Measurements from ENCODE around the gene EEF1G.
"Not testable (repeated sequence)": the region's sequence is repeated elsewhere in the genome, so short reads cannot be mapped to it uniquely, and the experiment has no call there.

EEF1G gene

DNA sequence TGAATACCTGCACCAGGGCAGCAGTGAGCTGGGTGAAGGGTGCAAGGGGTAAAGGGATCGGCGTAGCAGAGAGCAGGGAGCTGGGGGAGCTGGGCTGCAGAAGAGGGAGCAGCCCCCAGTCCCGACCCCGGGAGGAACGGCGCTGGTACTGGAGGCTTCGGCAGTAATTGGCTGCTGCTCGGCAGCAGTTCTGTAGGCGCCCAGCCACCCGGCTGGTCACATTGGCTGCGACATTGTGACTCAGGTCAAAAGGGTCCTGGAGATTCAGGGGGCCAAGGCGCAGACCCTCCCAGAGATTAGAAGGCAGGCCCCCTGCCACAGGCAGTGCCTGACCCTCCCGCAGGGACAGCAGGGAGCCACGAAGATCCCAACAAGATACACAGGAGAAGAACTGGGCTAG is 2.1 kb upstream of the EEF1G start:
- DNase-seq: no peak

DNA sequence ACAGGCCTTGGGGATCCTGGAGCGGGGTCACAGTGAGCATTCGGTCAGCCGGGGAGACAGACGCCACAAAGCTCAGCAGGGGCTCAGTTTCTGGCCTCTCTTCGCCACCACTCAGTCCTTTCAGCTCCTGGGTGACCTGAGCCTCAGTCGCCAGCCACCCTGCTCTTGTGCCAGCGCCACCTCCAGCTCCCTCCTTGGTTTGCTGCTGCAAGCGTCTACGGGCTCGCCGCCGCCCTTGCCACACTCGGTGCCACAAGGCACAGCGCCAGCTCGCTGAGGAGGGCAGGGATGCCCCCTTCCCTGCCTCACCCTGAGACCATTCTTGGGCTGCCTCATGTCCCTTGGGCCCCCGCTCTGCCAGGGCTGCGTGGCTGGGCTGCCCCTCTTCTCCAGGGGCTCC is 1.5 kb upstream of the EEF1G start:
- DNase-seq: no peak

DNA sequence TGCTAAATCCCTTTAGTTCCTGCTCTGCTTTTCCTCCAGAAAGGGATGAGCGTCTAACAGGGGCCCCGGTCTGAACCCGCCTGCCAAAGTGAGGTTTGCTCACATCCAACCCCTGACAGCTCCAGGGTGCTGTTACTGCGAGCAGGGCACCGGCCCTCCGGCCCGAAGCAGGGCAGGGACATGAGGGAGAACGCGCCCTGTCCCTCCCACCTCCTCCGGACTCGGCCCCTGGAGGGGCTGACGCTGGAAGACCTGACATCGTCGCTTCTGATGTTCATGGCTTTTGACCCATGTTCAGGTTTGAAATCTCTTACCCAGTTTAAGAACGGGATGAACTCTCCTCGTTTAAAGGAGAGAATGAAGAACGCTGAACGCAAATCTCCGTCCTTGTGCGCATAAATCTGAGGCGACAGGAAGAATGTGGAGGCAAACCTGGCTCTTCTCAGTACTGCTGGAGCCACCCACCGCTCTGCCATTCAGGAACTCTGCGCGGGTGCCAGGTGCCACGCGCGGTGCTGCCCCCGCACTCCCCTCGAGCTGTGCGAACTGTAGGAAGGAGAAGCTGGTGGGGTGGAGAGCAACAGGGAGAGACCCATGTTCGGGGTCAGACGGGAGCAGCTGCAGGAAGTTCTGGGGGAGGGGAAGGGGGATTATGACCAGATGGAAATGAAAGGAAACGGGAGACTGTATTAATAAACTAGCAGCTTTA is 826 bp upstream of the EEF1G start:
- no peak for DNase-seq

DNA sequence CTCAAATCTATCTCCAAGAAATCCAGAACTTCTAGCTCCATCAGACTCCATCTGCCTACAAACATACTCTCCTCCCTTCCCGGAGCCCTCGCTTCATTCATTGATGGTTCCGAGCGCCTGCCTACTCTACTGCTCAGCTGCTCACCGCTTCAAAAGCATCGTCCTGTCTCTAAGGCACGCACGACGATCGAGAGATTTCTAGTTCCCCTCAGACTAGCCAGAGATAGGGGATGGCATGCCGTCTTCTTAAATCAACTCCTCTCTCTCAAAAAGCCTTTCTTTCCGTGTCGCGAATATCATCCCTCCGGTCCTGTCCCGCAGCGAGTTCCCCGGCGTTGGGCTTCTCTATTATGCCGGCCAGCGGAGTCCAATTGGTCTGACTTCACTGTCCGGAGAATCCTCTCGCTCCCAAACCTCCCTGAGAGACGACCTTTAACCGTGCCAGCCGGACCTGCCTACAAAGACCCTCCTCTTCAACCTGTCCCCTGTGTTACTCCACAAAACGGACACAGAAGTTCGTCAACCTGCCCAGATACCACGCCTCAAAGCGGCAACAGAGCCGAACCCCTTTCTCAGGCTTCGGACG is 592 bp downstream of the EEF1G start:
- DNase-seq: no peak

DNA sequence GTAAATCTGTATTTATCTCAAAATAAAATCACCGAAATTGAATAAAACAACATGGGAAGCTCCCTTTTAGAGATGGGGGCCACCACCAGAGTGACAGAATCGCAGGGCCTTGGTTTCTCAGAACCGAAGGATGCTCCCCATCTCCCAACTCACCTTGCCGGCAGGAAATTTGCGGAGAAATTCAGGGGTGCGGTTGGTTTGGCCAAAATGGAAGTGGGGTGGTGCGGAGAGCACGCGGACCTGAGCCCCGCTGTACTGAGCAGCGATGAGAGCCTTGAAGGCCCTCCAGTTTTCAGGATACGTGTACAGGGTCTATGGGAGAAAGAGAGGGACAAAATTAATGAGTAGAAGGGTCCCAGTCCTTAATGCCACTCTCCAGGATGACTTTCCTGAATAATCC is 1.3 kb downstream of the EEF1G start:
- no peak for DNase-seq

DNA sequence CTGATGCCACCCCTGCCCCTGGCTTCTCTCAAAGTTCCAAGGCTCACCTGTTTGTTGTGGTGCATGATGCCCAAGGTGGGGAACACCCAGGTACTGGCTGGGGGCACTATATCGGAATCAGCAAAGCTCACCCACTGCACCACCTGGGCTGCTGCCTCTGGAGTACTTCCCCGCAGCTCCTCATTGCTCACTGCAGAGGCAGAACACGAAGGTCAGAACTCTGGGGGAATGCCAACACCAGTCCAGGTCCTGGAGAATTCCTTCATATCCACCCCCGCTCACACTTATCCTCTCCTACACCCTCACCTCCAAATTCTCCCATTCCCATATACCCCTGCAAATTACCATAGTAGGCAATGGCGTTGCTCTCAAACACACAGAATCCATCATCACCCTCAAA is 2.2 kb downstream of the EEF1G start:
- DNase-seq: not testable (repeated sequence)

DNA sequence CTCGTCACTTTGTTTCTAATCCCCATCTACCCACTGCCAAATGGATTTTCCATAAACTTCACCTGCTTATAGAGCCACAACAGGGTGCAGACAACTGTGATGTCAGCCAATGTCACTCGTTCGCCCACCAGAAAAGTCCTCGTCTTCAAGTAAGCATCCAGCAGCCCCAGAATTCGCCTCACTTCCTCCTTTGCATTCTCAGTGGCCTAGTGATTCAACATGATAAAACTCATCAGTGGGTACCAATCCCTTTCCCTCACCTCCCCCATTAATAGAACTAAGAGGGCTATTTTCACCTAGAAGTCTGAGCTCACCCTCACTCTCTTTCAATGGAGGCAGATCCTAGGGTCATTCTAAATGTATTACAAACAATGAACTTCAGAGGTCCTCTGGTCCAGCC is 2.8 kb downstream of the EEF1G start:
- DNase-seq: not testable (repeated sequence)

DNA sequence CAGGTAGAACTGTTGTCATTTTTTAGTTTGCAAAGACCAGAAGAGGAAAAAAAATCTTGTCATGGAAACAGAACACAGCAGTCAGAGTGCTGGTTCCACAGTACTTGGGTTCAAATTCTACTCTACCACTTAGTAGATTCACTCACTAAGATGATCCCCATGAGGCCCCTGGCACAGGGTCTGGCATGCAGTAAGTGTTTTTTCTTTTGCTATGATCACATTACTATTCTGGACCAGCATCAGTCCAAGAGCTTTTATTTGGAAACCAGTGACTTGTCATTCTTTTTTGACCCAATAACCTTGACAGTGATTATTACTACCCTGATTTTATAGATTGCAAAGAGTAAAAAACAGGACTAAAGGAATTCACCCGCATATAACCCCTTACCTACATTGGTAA is 4.1 kb downstream of the EEF1G start:
- DNase-seq: no peak

DNA sequence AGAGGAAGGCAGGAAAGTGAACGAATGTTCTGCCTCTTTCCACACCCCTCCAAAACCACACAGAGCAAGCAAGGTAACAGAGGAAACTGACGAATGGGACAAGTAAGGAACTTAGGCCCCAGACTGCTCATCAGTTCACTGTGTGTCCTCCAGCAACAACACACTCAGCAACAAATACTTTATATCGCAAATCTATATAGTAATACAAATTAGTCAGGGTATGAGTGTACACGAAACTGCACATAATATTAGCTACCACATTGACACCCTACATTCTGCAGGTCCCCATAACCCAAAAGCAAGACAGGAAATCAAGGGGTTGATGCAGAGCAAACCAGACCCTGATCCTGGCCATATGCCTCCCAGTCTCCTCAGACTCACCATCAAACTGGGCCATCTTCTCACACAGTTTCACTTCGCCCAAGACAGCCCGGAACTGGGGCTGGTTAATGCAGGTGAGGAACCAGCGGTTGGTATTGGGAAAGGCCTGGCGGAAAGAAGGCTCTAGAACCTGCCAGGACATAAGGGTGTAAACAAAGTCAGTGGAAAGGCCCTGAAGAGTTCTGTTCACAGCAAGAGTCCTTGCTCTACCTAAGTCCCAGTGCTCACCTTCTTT is 6.6 kb downstream of the EEF1G start:
- DNase-seq: no peak

DNA sequence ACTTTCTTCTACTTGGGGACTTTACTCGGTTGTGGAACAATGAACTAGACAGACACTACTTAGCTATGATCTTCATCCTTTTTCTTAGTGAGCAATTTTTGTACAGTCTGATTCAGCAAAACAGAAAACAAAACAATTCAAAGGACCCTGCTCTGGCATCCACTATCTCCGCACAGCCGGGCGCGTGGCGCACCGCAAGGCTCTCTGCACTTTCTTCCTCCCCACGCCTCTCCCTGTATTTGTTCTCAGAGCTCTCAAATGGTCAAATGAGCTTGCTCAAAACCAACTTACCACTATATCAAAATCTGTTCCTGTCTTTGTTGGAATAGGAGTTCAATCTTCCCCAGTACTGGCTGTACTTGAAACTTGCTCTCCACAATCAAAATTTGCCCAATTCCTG is 7.4 kb downstream of the EEF1G start:
- DNase-seq: no peak

DNA sequence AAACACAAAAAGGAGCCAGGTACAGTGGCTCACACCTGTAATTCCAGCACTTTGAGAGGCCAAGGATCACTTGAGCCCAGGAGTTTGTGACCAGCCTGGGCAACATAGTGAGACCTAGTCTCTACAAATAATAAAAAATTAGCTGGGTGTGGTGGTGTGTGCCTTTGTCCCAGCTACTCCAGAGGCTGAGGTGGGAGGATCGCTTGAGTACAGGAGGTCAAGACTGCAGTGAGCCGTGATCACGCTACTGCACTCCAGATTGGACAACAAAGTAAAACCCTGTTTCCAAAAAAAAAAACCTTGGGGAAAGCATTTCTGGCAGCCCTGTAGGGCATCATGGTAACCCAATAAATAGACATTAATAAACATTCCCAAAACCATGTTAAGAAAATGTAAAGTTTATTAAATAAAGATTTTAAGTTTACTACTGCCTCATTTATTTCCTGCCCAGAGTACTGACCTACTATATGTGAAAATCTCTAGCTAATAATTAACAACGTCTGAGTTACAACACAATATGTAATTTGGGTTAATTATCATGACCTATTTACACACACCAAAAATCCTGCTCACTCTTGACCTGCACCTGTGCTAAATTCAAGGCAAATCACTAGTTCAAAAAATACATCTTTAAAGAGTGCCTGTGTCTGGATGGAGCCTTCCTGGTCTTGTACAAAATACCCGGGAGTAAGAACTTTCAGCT is 8.4 kb downstream of the EEF1G start:
- DNase-seq: no peak

DNA sequence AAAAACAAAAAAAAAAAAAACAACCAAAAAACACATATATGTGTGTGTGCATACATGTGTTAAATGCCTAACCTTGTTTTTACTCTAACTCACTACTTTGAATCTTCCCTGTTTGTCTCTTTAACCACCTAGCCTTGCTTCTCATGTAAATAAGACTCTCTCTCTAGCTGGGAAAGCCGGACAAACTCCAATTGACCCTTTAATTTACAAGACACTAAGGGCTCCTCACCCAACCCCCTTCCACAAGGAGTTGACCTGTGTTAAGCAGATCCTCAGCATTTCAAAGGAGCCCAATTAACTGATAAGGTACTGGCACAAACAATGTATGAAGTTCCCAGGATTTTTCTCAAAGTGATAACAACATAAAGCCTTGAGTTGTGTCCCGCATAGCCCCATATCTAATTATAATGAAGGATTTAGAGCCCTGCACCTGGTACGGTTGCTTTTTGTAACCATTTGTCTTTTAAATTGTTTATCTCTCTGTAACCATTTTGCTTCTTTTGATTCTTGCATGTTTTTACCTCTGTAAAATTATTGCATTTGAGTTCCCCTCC is 11.9 kb downstream of the EEF1G start:
- not testable (repeated sequence) for DNase-seq

DNA sequence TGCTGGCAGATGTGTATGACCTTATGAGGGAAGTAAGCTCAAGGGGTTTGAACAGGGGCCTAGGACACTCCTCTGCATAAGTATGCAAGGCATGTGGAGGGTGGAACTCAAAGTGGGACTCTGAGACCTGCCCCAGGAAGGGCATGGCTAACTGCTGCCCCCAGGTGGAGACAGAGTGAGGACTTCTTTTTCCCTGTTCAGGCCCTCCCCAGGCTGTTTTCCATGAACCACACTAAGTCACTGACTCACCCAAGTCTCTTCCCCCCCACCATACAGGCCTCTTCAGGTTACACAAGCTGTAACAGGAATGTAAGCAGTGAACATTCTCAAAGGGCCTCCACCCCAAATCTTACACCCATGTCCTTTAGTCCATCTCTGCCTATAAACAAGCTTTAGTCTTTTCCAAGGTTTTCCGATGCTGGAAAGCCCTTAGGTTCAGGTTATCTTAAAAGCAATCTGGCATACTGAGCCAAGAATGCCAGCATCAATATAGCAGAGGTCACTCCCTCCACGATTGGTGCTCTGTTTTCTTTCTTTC is 13.1 kb downstream of the EEF1G start:
- peak; percentile 80 for DNase-seq

DNA sequence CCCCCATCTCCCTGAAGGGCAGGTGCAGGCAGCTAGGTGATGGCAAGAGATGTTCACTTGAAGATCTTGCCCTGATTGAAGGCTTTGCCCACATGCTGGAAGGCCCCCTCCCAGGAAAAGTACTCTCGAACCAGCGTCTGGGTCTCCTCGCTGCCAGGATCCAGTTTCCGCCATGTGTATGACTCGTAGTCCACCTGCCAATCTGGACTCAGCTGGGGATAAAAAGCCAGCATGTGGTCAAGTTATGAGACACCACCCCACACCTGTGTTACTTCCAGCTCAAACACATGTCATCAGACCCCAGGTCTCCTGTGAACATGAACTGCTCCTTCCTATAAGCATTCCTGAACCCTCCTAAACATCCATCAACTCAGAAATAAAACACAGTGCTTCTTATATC is 14.1 kb downstream of the EEF1G start:
- not testable (repeated sequence) for DNase-seq

DNA sequence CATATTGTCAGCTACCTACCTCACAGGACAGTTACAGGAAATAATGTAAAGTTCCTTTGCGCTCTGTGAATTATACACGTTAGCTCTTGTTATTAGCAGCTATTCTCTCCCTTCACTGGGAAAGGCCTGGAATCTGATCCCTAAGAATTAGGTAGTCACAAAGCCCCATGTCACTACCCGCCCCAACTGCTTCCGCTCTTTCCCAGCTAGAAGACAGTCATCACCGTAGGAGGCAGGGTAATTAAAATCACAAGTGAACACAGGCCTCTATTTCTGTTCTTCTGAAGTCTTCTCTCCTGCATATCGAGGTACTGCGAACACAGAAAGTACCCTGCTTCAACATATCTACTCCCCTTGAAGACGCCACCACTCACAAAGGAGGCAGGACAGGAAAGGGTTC is 14.5 kb downstream of the EEF1G start:
- DNase-seq: no peak

DNA sequence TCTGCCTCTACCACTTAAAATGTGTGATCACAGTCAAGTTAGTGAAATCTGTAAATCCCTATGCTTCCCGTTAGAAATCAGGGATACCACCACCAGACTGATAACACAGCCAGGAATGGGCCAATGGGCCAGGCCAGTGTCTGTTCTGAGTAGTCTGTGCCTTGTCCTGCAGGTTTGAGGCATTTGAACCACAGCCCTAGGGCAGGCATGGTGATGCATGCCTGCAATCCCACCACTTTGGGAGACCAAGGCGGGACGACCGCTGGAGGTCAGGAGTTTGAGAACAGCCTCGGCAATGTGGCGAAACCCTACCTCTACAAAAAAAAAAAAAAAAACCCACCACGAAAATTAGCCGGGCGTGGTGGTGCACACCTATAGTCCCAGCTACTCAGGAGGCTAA is 15.0 kb downstream of the EEF1G start:
- no peak for DNase-seq

DNA sequence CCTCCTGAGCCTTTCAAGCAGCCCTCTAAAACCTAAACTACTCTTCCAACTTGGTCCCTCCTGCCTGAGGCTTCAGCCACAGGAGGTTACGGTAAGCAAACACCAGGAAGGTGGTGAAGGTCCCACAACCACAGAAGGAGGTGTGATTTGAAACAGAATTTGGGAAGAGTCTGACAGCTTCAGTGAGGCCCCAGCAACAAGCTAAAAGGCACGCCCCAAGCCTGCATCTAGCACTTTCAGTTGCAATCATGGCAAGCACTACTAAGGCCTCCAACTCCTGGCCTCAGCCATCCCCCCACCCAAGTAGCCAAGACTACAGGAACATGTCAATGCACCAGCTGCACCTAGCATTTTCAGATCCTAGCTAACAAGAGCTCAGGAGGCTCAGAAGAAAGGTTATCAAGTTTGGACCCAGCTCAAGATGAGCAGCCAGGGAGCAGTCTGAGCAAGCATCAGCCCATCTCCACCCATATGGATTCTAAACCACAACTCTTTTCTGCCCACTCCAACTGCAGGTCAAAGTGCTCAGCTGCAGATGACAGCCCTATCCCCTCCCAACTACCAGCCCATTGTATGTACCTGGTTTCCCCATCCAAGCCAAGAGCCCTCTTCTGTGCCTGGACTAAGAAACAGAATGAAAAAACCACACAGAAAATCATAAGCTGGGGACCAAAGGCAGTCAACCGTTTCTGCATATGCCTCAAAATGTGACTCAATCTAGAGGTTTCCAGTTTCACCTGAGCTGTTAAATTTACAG is 16.6 kb downstream of the EEF1G start:
- DNase-seq: peak; percentile 40

DNA sequence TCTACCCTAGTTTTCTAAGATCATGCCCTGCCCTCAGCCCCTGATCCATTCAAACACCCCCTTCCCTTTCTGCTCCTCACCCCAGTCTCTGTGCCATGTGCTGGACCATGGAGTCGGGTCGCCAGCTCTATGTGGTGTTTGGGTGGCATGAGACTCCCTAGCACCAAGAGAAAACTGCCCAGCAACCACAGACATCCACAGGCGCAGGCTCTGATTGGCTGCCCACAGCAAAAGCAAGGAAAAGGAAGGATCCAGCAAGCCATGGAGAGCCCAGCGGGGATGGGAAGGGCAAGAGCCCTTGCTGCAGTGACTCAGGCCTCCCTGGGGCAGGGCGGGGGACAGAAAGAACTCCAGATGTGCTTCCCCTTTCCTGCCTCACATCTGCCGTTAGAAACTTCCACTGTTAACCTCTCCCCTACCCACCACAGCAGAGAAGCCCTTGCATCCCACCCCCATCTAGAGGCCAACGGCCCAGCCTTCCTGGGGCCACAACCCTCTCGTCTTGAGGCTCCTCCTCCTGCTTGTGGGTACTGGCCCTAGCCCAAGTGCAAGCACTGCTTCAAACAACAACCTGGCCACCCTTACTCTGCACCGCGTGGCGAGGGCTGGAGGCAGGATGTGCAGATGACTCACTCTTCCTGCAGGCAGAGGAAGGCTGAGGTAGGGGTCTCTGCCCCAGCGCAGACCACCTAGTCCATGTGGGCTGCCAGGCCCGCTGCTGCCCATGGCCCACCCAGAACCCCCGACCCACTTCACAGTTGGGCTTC is 17.4 kb downstream of the EEF1G start:
- DNase-seq: peak; percentile 76

DNA sequence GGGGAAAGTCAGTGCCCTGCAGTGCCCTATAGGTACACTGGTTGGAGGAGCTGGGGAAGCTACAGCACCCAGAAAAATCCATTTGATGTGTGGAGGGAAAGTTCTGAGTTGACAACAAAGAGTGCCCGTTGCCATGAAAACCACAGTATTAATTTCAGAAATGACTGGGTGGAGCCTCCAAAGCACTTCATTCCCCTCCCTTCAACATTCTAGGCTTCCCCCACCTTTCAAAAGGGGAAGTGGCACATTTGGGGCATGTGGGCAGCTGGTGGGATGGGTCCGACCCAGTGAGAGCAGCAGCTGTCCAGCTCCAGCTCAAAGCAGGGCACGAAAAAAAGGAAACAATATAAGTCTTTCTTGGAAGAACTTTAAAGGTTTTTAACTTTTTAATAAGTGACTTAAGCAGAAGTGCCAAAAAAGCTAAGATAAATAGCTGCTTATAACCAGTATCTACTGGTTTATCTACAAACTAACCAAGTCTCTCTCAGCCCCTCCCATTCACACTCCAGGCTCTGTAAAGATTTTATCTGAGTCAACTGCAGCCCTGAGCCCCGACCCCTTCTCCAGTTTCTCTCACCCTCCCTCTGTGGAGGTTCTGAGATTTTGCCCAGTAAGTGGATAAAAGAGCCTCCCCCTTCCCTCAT is 18.1 kb downstream of the EEF1G start:
- peak; percentile 74 for DNase-seq

DNA sequence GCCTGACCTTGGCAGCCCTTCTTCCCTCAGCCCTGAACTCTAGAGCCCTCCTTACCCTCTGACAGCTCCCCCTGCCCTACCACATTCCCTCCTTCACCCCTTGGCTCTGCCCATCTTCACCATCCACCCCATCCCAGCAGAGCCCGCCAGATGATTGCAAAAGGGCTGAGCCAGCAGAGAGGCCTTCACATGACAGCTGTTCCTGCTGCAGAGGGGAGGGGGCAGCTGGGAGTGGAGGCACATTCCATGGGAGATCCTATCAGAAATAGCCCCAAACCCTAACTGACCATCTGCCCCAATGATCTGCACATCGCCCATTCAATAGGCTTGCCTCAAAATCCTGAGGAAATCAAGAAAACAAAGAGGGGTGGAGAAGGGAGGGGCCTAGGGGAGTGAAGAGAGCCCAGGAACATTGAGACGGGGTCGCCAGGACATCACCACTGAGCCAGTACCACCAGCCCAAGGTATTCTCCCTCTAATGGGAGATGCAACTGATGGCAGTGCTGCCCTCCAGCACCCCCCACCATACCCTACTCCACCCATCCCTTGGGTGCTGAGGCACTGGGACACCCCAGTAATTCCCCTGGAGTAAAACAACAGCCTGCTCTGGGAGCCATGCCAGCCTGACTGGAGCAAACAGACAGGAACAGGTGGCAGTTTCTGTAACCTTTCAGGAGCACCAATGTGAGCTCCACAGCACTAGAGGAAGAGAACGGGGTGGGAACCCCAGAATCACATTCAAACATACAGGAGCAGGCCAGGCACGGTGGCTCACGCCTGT is 19.1 kb downstream of the EEF1G start:
- no peak for DNase-seq

Measured in effector CD4-positive, alpha-beta T cell (primary cell).